Measurements from ENCODE around the gene PRRC2B.

PRRC2B gene

DNA sequence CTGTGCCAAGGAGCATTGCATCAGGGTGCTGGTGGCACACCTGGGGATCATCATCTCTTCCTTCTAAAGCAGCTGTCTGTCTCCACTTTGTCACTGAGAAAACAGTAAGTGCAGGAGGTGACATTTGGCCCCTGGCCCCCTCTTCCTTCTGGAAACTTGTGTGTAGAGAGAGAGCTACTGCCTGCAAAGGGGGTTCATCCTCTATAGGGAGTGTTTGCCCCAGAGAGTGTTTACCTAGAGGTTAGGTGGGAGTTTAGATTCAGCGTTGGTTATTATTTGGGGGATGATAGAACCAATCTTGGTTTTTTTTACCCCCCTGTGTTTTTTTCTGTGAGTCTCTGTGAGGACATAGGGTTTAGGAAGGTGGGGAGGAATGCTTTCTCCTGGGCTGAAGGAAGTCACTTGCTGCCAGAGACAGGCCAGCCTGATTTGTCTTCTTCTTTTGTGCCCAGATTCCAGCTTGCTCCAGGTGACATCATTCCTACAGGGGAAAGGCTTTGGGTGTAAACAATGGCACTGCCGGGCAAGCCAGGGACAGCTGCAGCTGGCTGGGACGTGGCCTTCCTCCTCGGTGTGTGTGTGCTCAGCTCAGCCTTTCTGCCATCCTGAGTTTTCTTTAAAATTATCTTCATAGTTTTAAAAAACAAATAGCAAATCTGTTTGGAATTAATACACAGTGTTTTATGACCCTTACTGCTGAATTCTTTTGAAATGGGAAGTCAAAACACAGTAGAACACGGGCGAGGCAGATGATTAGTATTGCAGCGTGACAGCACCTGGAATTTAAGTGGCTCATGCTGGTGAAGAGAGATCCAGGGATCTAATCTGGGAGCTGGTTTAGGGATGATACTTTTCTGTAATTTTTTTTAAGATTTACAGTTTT, 24.5 kb downstream of the PRRC2B start:
- H3K36me3 ChIP-seq (ENCODE audit: control insufficient read depth, insufficient read depth, low read length) = no peaks in the 10 kb centered on the region
- no peak overlapping the region for H3K4me3 ChIP-seq (ENCODE audit: low read length)
- H3K9ac ChIP-seq (ENCODE audit: low read length) = peak overlapping the region; percentile 3
- no peaks in the 10 kb centered on the region for H3K9me3 ChIP-seq (ENCODE audit: control insufficient read depth, low read length)
- H3K4me1 ChIP-seq (ENCODE audit: control insufficient read depth, insufficient read depth, low read length) = peaks cover 52% of the 10 kb centered on the region
- H3K27me3 ChIP-seq (ENCODE audit: control insufficient read depth, insufficient read depth, low read length) = no peaks in the 10 kb centered on the region

DNA sequence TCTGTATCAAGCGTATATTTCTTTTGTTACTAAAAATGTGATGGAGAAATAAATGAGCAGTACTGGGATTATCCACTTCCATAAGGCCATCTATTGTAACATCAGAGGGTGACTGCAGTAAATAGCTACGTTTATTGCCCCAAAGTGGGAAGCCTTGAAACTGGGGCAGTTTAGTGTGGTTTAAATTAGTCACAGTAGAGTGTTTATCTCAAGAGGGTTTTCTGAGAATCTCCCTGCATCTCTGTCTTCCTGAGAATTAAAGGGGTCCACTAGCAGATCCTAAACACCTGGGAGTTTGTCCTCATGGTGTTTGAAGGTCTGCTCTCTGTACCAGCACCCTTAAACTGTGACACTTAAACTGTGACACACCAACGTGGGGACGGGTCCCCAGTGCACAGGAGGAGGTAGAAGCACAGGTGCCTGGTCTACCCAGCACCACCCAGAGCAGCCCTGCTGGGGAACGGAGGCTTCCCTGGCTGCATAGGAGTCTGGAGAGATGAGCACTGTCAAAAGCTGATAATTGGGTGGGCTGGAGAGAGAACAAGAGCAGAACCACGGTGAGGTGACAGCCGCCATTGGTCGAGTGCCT, 25.2 kb downstream of the PRRC2B start:
- no peaks in the 10 kb centered on the region for H3K27me3 ChIP-seq (ENCODE audit: control insufficient read depth, insufficient read depth, low read length)

DNA sequence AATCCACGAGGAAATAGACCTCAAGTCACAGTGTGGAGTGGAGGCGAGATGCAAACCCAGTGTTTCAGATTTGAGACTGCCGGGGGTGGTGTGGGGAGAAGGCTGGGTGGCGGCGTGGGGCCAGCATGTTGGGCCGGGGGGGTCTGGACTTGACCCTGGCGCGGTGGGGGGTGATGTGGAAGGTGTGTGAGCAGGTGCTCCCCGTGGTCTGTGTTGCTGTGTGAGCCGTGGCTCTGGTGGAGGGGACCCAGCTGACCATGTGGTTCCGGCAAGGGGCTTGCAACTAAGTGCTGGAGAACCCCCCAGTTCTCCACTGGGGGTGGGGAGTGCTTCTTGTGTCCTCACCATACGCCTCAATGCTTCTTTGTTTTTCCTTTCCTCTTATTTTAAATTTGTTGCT, 25.8 kb downstream of the PRRC2B start:
- Histone ChIP-seq H3K4me3 (ENCODE audit: low read length) (no peak overlapping the region), H3K4me1 (ENCODE audit: control insufficient read depth, insufficient read depth, low read length) (peaks cover 54% of the 10 kb centered on the region), H3K9ac (ENCODE audit: low read length) (no peak overlapping the region), H3K9me3 (ENCODE audit: control insufficient read depth, low read length) (no peaks in the 10 kb centered on the region), H3K36me3 (ENCODE audit: control insufficient read depth, insufficient read depth, low read length) (no peaks in the 10 kb centered on the region), H3K27me3 (ENCODE audit: control insufficient read depth, insufficient read depth, low read length) (no peaks in the 10 kb centered on the region)

More for the DNA sequence above, 25.2 kb downstream of the PRRC2B start:
- Histone ChIP-seq H3K9me3 (ENCODE audit: control insufficient read depth, low read length) (no peaks in the 10 kb centered on the region), H3K36me3 (ENCODE audit: control insufficient read depth, insufficient read depth, low read length) (no peaks in the 10 kb centered on the region), H3K9ac (ENCODE audit: low read length) (peak overlapping the region; percentile 3), H3K4me3 (ENCODE audit: low read length) (no peak overlapping the region), H3K4me1 (ENCODE audit: control insufficient read depth, insufficient read depth, low read length) (peaks cover 54% of the 10 kb centered on the region)

DNA sequence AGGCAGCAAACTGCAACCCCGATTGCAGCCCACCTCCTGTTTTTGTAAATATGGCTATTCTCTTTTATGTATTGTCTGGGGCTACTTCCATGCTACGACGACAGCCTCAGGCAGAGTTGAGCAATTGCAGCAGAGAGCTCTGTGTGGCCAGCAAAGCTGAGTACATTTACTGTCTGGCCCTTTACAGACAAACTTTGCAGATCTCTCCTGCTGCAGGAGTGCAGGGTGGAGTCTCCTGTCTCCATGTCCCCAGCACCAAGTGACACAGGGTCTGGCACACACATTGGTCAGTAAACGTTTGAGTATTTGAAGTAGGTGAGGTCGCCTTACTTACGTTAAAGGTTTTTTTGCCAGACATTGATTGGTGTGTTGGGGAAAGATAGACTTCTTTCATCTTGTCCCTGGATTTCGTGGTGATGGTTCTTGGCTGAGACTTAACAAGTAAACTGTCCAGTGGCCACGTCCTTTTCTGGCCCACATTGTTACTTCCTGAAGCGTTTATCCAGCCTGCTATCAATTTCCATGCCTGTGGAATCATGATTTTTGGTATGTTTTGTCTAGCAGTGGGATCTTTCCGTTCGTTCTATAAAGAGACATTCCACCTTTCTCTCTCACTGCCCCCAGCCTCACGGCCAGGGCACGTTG, 27.2 kb downstream of the PRRC2B start:
- no peaks in the 10 kb centered on the region for H3K36me3 ChIP-seq (ENCODE audit: control insufficient read depth, insufficient read depth, low read length)
- H3K9ac ChIP-seq (ENCODE audit: low read length) = no peak overlapping the region
- H3K9me3 ChIP-seq (ENCODE audit: control insufficient read depth, low read length) = no peaks in the 10 kb centered on the region
- H3K4me1 ChIP-seq (ENCODE audit: control insufficient read depth, insufficient read depth, low read length) = peaks cover 54% of the 10 kb centered on the region
- H3K4me3 ChIP-seq (ENCODE audit: low read length) = no peak overlapping the region
- H3K27me3 ChIP-seq (ENCODE audit: control insufficient read depth, insufficient read depth, low read length) = no peaks in the 10 kb centered on the region

DNA sequence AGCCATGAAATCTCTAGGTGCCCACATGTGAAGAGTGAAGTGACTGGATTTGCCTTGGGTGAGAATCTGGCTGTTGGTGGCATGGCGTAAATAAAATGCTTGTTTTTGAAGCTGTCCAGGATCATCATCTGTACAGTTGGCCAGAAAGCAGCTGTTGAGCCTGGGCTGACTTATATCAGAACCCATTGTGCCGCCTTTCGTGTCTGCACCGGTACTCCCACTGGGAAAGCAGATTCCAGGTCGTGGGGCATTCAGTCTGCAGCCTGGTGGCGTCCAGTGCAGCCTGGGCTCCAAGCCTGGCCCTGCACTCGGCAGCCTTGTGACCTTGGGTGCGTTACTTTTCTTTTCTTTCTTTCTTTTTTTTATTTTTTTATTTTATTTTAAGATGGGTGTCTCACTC, 27.8 kb downstream of the PRRC2B start:
- Histone ChIP-seq H3K9me3 (ENCODE audit: control insufficient read depth, low read length) (no peaks in the 10 kb centered on the region), H3K9ac (ENCODE audit: low read length) (no peak overlapping the region), H3K4me3 (ENCODE audit: low read length) (no peak overlapping the region), H3K4me1 (ENCODE audit: control insufficient read depth, insufficient read depth, low read length) (peaks cover 54% of the 10 kb centered on the region), H3K27me3 (ENCODE audit: control insufficient read depth, insufficient read depth, low read length) (no peaks in the 10 kb centered on the region), H3K36me3 (ENCODE audit: control insufficient read depth, insufficient read depth, low read length) (no peaks in the 10 kb centered on the region)

DNA sequence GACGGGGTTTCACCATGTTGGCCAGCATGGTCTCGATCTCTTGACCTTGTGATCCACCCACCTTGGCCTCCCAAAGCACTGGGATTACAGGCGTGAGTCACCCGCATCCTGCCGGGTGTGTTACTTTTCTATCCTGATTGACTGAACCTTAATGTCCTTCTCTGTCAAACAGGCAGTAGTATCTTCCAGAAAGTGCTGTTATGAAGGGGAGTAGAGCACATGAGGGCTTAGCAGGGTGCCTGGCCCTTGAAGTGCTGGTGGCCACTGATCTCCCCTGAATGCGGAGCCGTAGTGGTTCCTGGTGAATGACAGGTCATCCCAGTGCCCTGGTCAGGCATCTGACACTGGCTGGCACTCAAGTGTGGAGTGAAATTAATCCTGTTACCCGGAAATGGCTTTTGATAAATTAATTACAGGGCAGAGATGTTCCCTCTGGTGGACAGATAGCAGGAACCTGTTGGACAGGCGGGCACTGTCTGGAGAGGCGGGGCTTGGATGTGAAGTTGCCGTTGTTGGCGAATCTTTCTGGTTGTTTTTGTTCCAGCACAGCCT, 28.4 kb downstream of the PRRC2B start:
- no peaks in the 10 kb centered on the region for H3K36me3 ChIP-seq (ENCODE audit: control insufficient read depth, insufficient read depth, low read length)

DNA sequence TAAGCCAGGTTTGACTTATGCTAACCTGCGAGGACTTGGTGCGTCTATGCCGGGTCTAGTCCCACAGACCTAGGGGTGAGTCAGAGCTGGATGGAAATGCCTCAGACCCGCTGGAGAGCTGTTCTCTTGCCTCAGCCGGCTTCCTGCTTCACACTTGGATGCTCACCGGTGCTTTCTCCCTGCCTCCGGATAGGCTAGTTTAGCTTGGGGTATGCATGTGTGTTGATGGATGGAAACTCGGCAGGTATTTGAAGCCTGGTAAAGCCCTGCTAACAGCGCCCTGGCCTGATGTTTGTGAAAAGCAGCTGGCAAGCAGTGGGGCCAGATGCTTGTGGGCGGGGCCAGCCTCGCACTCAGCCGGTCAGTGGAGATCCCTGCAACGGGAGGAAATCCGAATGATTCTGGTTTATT, 29.3 kb downstream of the PRRC2B start:
- Histone ChIP-seq H3K27me3 (ENCODE audit: control insufficient read depth, insufficient read depth, low read length) (no peaks in the 10 kb centered on the region), H3K36me3 (ENCODE audit: control insufficient read depth, insufficient read depth, low read length) (no peaks in the 10 kb centered on the region), H3K4me3 (ENCODE audit: low read length) (no peak overlapping the region), H3K4me1 (ENCODE audit: control insufficient read depth, insufficient read depth, low read length) (peaks cover 41% of the 10 kb centered on the region), H3K9ac (ENCODE audit: low read length) (no peak overlapping the region), H3K9me3 (ENCODE audit: control insufficient read depth, low read length) (no peaks in the 10 kb centered on the region)

More for the DNA sequence above, 28.4 kb downstream of the PRRC2B start:
- peaks cover 49% of the 10 kb centered on the region for H3K4me1 ChIP-seq (ENCODE audit: control insufficient read depth, insufficient read depth, low read length)
- no peak overlapping the region for H3K9ac ChIP-seq (ENCODE audit: low read length)
- H3K4me3 ChIP-seq (ENCODE audit: low read length) = no peak overlapping the region
- H3K9me3 ChIP-seq (ENCODE audit: control insufficient read depth, low read length) = no peaks in the 10 kb centered on the region
- no peaks in the 10 kb centered on the region for H3K27me3 ChIP-seq (ENCODE audit: control insufficient read depth, insufficient read depth, low read length)

DNA sequence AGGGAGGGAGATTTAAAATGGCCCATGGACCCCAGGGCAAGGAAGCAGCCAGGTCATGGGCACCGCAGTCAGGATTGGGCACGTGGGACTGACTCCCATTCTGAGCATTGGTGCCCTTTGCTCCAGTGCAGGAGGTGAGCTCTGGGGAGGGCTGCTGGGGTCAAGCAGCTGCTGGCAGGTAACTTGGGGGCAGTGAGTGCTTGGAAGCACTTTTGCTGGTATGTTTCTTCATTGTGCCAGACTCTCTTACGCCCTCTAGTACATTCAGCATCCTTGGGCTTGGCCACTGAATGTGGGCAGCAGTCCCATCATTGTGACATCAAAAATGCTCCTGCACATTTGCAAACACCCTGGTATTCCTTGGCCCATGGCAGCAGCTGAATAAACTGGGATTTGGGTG, 32.7 kb downstream of the PRRC2B start:
- H3K4me1 ChIP-seq (ENCODE audit: control insufficient read depth, insufficient read depth, low read length) = peaks cover 18% of the 10 kb centered on the region

DNA sequence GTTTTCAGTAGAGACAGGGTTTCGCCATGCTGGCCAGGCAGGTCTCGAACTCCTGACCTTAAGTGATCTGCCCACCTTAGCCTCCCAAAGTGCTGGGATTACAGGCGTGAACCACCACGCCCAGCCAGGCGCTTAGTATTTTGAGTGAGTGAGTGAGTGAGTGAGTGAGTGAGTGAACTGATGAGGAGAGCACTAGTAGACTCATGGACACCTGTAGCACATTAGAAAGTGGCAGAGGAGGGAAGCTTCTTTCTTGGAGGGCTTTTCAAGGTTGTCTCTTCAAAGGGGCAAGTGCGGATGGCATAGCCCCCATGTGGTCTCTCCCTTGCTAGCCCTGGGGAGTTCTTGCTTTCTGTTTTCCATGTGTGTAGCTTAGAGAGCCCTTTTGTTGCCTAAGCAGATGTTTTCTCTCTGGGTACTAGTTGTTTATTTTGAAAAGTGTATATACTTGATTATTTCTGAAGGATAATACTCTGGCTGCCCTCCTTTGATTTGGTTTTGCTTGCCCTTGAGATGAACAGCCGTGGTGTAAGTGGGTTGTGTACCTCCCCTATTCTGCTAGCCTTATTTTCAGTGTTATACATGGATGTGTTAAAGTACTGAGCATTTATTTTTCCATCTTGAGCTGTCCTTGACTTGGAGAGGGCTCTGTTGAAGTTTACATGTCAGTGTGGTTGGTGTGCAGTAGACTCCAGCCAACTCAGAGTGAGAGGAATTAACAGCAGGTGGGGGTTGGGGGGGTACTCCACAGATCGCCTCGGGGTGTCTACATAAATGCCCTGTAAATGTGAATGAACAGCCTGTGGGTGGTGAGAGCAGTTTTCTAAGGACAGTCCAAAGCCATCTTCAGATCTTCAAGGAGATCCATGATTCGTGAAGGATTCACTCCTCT, 35.5 kb downstream of the PRRC2B start:
- H3K4me3 ChIP-seq (ENCODE audit: low read length) = no peak overlapping the region
- no peaks in the 10 kb centered on the region for H3K36me3 ChIP-seq (ENCODE audit: control insufficient read depth, insufficient read depth, low read length)
- H3K9me3 ChIP-seq (ENCODE audit: control insufficient read depth, low read length) = no peaks in the 10 kb centered on the region
- peak overlapping the region; percentile 4 for H3K9ac ChIP-seq (ENCODE audit: low read length)
- H3K4me1 ChIP-seq (ENCODE audit: control insufficient read depth, insufficient read depth, low read length) = no peaks in the 10 kb centered on the region
- no peaks in the 10 kb centered on the region for H3K27me3 ChIP-seq (ENCODE audit: control insufficient read depth, insufficient read depth, low read length)

More for the DNA sequence above, 32.7 kb downstream of the PRRC2B start:
- Histone ChIP-seq H3K9me3 (ENCODE audit: control insufficient read depth, low read length) (no peaks in the 10 kb centered on the region), H3K9ac (ENCODE audit: low read length) (no peak overlapping the region), H3K36me3 (ENCODE audit: control insufficient read depth, insufficient read depth, low read length) (no peaks in the 10 kb centered on the region), H3K27me3 (ENCODE audit: control insufficient read depth, insufficient read depth, low read length) (no peaks in the 10 kb centered on the region), H3K4me3 (ENCODE audit: low read length) (no peak overlapping the region)

DNA sequence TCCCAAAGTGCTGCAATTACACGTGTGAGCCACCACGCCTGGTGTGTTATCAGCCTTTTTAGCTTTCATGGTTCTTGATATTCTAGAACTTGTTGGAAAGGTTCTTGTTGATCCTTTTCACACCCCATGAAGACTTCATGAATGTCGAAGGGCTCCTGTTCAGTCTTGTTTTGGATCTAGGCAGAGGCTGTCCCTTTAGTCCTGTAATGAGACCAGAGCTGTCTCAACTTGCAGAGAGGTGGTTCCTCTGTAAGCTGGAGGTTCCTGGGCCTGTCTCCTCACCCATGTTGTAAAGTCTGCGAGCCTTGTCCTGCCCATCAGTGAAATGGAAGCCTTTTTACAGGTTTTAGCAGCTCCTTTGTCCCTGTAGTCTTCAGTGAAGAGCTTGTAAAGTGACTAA, 38.2 kb downstream of the PRRC2B start:
- Histone ChIP-seq H3K9me3 (ENCODE audit: control insufficient read depth, low read length) (no peaks in the 10 kb centered on the region), H3K27me3 (ENCODE audit: control insufficient read depth, insufficient read depth, low read length) (no peaks in the 10 kb centered on the region), H3K4me3 (ENCODE audit: low read length) (no peak overlapping the region), H3K9ac (ENCODE audit: low read length) (no peak overlapping the region), H3K4me1 (ENCODE audit: control insufficient read depth, insufficient read depth, low read length) (no peaks in the 10 kb centered on the region), H3K36me3 (ENCODE audit: control insufficient read depth, insufficient read depth, low read length) (peaks cover 6% of the 10 kb centered on the region)

DNA sequence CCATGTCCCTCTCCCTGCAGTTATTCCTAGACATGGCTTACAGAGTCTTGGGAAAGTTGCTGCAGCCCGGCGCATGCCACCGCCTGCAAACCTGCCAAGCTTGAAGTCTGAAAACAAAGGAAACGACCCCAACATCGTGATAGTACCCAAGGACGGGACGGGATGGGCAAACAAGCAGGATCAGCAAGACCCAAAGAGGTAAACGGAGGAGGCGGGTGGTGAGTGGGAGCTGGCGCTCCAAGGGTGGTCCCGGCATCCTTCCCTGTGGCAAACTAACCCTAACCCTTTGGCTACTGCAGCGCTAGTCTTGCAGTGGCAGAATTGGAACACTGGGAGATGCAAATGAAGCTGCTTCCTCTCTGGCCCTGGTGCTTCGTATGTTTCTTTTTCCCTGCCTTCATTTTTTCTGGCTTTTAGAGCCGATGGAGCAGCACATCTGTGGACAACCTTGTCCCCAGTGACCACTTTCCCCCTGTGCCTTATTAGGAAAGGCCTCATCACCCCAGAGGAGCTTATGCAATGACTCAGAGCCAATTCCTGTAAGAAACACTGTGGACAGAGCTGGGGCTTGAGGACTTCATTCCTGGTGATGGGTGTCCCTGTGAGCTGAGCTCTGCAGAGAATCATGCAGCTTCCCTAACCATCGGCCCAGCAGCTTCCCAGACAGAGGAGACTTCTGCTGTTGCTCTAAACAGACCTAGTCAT, 38.9 kb downstream of the PRRC2B start:
- H3K9ac ChIP-seq (ENCODE audit: low read length) = no peak overlapping the region
- no peaks in the 10 kb centered on the region for H3K4me1 ChIP-seq (ENCODE audit: control insufficient read depth, insufficient read depth, low read length)
- peaks cover 8% of the 10 kb centered on the region for H3K36me3 ChIP-seq (ENCODE audit: control insufficient read depth, insufficient read depth, low read length)
- no peaks in the 10 kb centered on the region for H3K27me3 ChIP-seq (ENCODE audit: control insufficient read depth, insufficient read depth, low read length)
- no peak overlapping the region for H3K4me3 ChIP-seq (ENCODE audit: low read length)
- no peaks in the 10 kb centered on the region for H3K9me3 ChIP-seq (ENCODE audit: control insufficient read depth, low read length)

Data from mucosa of stomach (tissue), 1 donor.